Right lobe of liver (tissue), 4 donors: ENCODE data around the gene KIF3C.

ENCODE experiments used
- POLR2A ChIP-seq: fragments of 450-650 bp; IDR thresholded peaks from one replicate; pipeline ENCODE4 v1.6.1; 2017; ENCODE audit warnings: antibody characterized with exemption, mild to moderate bottlenecking
- TF ChIP-seq, protein P1 (sequence below), 4 donors: fragments of 200-600 bp in 3 of 4; fragments of 450-650 bp in 1 of 4; IDR thresholded peaks; one replicate each; pipeline versions ENCODE4 v1.5.1 to v1.8.0; 2016 to 2022; ENCODE audit warnings: antibody characterized with exemption in 4 of 4, mild to moderate bottlenecking in 2 of 4
- donor health status: DM: no; HTN: no; CAD: no.
- donor health status: DM: no; HTN: no; CAD: no.
- donor health status: DM: no; HTN: yes; CAD: no.

DNA sequence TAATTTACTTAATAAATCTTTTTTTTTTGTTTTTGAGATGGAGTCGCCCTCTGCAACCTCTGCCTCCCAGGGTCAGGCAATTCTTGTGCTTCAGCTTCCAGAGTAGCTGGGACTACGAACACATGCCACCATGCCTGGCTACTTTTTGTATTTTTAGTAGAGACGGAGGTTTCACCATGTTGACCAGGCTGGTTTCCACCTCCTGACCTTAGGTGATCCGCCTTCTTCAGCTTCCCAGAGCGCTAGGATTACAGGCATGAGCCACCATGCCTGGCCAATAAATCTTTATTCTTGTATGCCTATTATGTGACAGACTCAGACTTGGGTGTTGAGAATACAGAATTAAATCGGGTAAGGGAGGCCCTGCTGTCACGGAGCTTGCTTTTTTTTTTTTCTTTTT, 87.3 kb downstream of the KIF3C start:
- TF ChIP-seq, protein P1, sequence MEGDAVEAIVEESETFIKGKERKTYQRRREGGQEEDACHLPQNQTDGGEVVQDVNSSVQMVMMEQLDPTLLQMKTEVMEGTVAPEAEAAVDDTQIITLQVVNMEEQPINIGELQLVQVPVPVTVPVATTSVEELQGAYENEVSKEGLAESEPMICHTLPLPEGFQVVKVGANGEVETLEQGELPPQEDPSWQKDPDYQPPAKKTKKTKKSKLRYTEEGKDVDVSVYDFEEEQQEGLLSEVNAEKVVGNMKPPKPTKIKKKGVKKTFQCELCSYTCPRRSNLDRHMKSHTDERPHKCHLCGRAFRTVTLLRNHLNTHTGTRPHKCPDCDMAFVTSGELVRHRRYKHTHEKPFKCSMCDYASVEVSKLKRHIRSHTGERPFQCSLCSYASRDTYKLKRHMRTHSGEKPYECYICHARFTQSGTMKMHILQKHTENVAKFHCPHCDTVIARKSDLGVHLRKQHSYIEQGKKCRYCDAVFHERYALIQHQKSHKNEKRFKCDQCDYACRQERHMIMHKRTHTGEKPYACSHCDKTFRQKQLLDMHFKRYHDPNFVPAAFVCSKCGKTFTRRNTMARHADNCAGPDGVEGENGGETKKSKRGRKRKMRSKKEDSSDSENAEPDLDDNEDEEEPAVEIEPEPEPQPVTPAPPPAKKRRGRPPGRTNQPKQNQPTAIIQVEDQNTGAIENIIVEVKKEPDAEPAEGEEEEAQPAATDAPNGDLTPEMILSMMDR (IDR thresholded peaks at IDR 0.05): no peak
- no peak for TF ChIP-seq POLR2A
